CD8-positive, alpha-beta memory T cell (primary cell): ENCODE measurements around the gene SOX5. TPM values are rescaled to one million over a fixed set of nuclear protein-coding genes. Genes with fewer than 3 reads are reported as not detected.

Experiments
- CTCF ChIA-PET: fragments of 350-600 bp; sonication (Branson Sonifier 250); formaldehyde crosslinking; loops from one replicate; lab custom pipeline; 2021; ENCODE audit warnings: antibody characterized with exemption; lab: Charles Lee
- POLR2A ChIA-PET: fragments of 350-600 bp; sonication (Branson Sonifier 250); formaldehyde crosslinking; loops from one replicate; lab custom pipeline; 2021; ENCODE audit warnings: antibody characterized with exemption; lab: Charles Lee
- DNase-seq, 5 donors: peaks; one replicate each; pipeline versions ENCODE4 v3.0.0 to v3.0.0-alpha.2; 2020 to 2022; ENCODE audit warnings: mixed read lengths in 1 of 5
- H3K27ac ChIP-seq: one replicate; pipeline ENCODE4 v1.7.0; 2013; ENCODE audit warnings: low read depth, mild to moderate bottlenecking, low read length, moderate library complexity
- H3K27me3 ChIP-seq: 2 replicates; pipeline ENCODE4 v1.7.0; 2013; ENCODE audit warnings: low read length, mild to moderate bottlenecking; ENCODE audit not compliant: insufficient read depth, poor library complexity, severe bottlenecking
- H3K36me3 ChIP-seq: 2 replicates; pipeline ENCODE4 v1.7.0; 2013; ENCODE audit warnings: mild to moderate bottlenecking, low read length, moderate library complexity; ENCODE audit not compliant: insufficient read depth
- H3K4me1 ChIP-seq: 2 replicates; pipeline ENCODE4 v1.7.0; 2013; ENCODE audit warnings: mild to moderate bottlenecking, low read length, moderate library complexity; ENCODE audit not compliant: insufficient read depth
- H3K4me3 ChIP-seq: 2 replicates; pipeline ENCODE4 v1.7.0; 2013; ENCODE audit warnings: mild to moderate bottlenecking, low read length
- H3K9me3 ChIP-seq: 2 replicates; pipeline ENCODE4 v1.7.0; 2013; ENCODE audit warnings: mild to moderate bottlenecking, low read length
- H3K27ac Mint-ChIP-seq, 8 donors: one replicate each; pipeline ENCODE4 v1.8.0; 2020 to 2021; ENCODE audit warnings: mixed read lengths in 8 of 8, mild to moderate bottlenecking in 6 of 8, inconsistent platforms in 3 of 8, moderate library complexity in 3 of 8
- H3K27me3 Mint-ChIP-seq, 2 donors: one replicate each; pipeline ENCODE4 v1.8.0; 2020 to 2021; ENCODE audit warnings: mixed read lengths in 2 of 2, mild to moderate bottlenecking in 1 of 2, moderate library complexity in 1 of 2
- H3K36me3 Mint-ChIP-seq, 3 donors: one replicate each; pipeline ENCODE4 v1.8.0; 2020 to 2021; ENCODE audit warnings: mixed read lengths in 3 of 3, inconsistent platforms in 1 of 3, mild to moderate bottlenecking in 1 of 3
- H3K4me1 Mint-ChIP-seq, 3 donors: one replicate each; pipeline ENCODE4 v1.8.0; 2020 to 2021; ENCODE audit warnings: mixed read lengths in 3 of 3, inconsistent platforms in 1 of 3, mild to moderate bottlenecking in 1 of 3
- H3K4me3 Mint-ChIP-seq, 7 donors: one replicate each; pipeline ENCODE4 v1.8.0; 2020 to 2021; ENCODE audit warnings: mixed read lengths in 7 of 7, mild to moderate bottlenecking in 6 of 7, moderate library complexity in 4 of 7, inconsistent platforms in 2 of 7
- H3K9me3 Mint-ChIP-seq, 5 donors: one replicate each; pipeline ENCODE4 v1.8.0; 2020 to 2022; ENCODE audit warnings: mixed read lengths in 5 of 5, mild to moderate bottlenecking in 3 of 5, moderate library complexity in 2 of 5, inconsistent platforms in 1 of 5
- polyA plus RNA-seq: library from polyadenylated mRNA; unstranded; fragments of 300-500 nt; fragmentation: Illumina TruSeq; gene quantifications from one replicate; pipeline ENCODE4 v1.2.3, GENCODE V29; 2021
- total RNA-seq, 2 experiments: library from RNA; stranded (reverse); gene quantifications; one replicate each; pipeline ENCODE4 v1.2.3, GENCODE V29; 2021

The SOX5 gene
- total and polyA plus RNA-seq, 3 experiments from 2014 or later, result 0.13 to 0.18 TPM; not detected in 1

- DNase-seq, result no peak
- no peaks in the 10 kb centered on the region for H3K4me1 Mint-ChIP-seq
- H3K36me3 ChIP-seq, result no peaks in the 10 kb centered on the region
- H3K9me3 Mint-ChIP-seq, result peaks cover 2 to 4% (median 2%) of the 10 kb centered on the region in 5 donors
- H3K4me1 ChIP-seq, result no peaks in the 10 kb centered on the region
- ChIA-PET CTCF (no interaction called here), POLR2A (no interaction called here)
- no peak overlapping the region for H3K4me3 ChIP-seq
- H3K27me3 ChIP-seq, result no peaks in the 10 kb centered on the region
- no peak overlapping the region for H3K27ac ChIP-seq
- no peak overlapping the region for H3K4me3 Mint-ChIP-seq
- H3K27me3 Mint-ChIP-seq, result no peaks in the 10 kb centered on the region
- H3K9me3 ChIP-seq, result no peaks in the 10 kb centered on the region
- H3K36me3 Mint-ChIP-seq, result no peaks in the 10 kb centered on the region
- no peak overlapping the region for H3K27ac Mint-ChIP-seq
Observed at GRCh38 chr12:23899434-23899833, 50.0 kb downstream of the SOX5 start.

GRCh38 chr12:23898121-23898520 lies 51.3 kb downstream of the SOX5 start:
- DNase-seq, result no peak
- Mint-ChIP-seq H3K9me3 (peaks cover 0 to 4% (median 2%) of the 10 kb centered on the region in 5 donors), H3K4me1 (no peaks in the 10 kb centered on the region), H3K27ac (no peak overlapping the region), H3K36me3 (no peaks in the 10 kb centered on the region), H3K4me3 (no peak overlapping the region), H3K27me3 (no peaks in the 10 kb centered on the region)
- Histone ChIP-seq H3K27me3 (no peaks in the 10 kb centered on the region), H3K4me3 (no peak overlapping the region), H3K4me1 (no peaks in the 10 kb centered on the region), H3K36me3 (no peaks in the 10 kb centered on the region), H3K27ac (no peak overlapping the region), H3K9me3 (no peaks in the 10 kb centered on the region)
- ChIA-PET POLR2A (no interaction called here), CTCF (no interaction called here)

- H3K36me3 Mint-ChIP-seq, result no peaks in the 10 kb centered on the region
- H3K4me3 ChIP-seq, result no peak overlapping the region
- CTCF ChIA-PET, result no interaction called here
- no peak overlapping the region for H3K4me3 Mint-ChIP-seq
- H3K36me3 ChIP-seq, result no peaks in the 10 kb centered on the region
- H3K4me1 Mint-ChIP-seq, result no peaks in the 10 kb centered on the region
- POLR2A ChIA-PET, result no interaction called here
- no peak overlapping the region for H3K27ac ChIP-seq
- no peaks in the 10 kb centered on the region for H3K9me3 ChIP-seq
- no peaks in the 10 kb centered on the region for H3K4me1 ChIP-seq
- H3K27me3 ChIP-seq, result no peaks in the 10 kb centered on the region
- no peaks in the 10 kb centered on the region for H3K27me3 Mint-ChIP-seq
- no peak overlapping the region for H3K27ac Mint-ChIP-seq
- H3K9me3 Mint-ChIP-seq, result peaks cover 0 to under 1% (median 0%) of the 10 kb centered on the region in 5 donors
- DNase-seq, result no peak
Observed at GRCh38 chr12:23895792-23896218, 53.7 kb downstream of the SOX5 start.

DNA sequence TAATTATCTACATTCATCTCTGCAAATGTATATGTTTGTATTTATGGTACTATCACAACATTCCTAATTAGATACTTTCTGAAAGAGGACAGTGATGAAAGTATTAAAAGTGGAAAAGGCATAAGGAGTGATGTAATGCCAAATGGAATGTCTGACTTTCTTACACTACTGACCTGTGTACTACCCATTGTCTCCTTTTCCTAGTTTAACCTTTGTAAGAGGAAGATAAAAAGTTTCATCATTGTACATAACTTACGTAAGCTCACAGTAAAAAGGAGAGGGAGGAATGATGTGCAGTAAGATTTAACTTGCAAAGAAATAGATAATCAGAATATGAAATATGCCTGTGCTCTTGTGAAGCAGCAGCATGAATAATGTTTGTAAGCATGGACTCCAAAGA lies 55.9 kb downstream of the SOX5 start:
- H3K36me3 Mint-ChIP-seq, result no peaks in the 10 kb centered on the region
- Histone ChIP-seq H3K4me1 (no peaks in the 10 kb centered on the region), H3K4me3 (no peak overlapping the region), H3K9me3 (no peaks in the 10 kb centered on the region), H3K27ac (no peak overlapping the region), H3K36me3 (no peaks in the 10 kb centered on the region), H3K27me3 (no peaks in the 10 kb centered on the region)
- no peak overlapping the region for H3K4me3 Mint-ChIP-seq
- CTCF ChIA-PET, result no interaction called here
- H3K4me1 Mint-ChIP-seq, result no peaks in the 10 kb centered on the region
- POLR2A ChIA-PET, result no interaction called here
- no peak for DNase-seq
- H3K27me3 Mint-ChIP-seq, result no peaks in the 10 kb centered on the region
- H3K9me3 Mint-ChIP-seq, result peaks cover 0 to 3% (median 0%) of the 10 kb centered on the region in 5 donors
- no peak overlapping the region for H3K27ac Mint-ChIP-seq

DNA sequence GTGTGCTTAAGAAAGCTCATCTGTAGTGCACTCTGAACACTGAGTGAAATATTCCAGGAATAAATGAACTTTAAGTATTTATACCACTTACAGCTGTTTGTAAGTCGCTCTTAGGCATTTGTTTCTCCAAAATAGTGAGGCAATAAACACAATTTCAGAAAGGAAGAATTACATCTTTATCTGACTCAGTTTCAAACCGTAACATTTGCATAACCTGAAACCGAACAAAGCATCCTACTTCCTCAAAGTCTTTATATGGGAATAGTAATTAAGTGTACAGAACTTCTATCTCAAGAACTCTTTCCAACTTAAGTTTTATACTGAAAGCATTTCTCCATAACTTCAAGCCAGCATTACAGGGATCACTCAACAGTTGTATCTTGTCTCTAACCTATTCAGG lies 58.4 kb downstream of the SOX5 start:
- H3K4me1 Mint-ChIP-seq, result no peaks in the 10 kb centered on the region
- Histone ChIP-seq H3K4me3 (no peak overlapping the region), H3K4me1 (no peaks in the 10 kb centered on the region), H3K27me3 (no peaks in the 10 kb centered on the region), H3K27ac (no peak overlapping the region), H3K9me3 (no peaks in the 10 kb centered on the region), H3K36me3 (no peaks in the 10 kb centered on the region)
- H3K27ac Mint-ChIP-seq, result no peak overlapping the region
- H3K9me3 Mint-ChIP-seq, result peaks cover 0 to 3% (median 0%) of the 10 kb centered on the region in 5 donors
- DNase-seq, result no peak
- CTCF ChIA-PET, result no interaction called here
- POLR2A ChIA-PET, result no interaction called here
- H3K27me3 Mint-ChIP-seq, result no peaks in the 10 kb centered on the region
- no peaks in the 10 kb centered on the region for H3K36me3 Mint-ChIP-seq
- no peak overlapping the region for H3K4me3 Mint-ChIP-seq

GRCh38 chr12:23889069-23889440 lies 60.4 kb downstream of the SOX5 start:
- no peak overlapping the region for H3K4me3 Mint-ChIP-seq

DNA sequence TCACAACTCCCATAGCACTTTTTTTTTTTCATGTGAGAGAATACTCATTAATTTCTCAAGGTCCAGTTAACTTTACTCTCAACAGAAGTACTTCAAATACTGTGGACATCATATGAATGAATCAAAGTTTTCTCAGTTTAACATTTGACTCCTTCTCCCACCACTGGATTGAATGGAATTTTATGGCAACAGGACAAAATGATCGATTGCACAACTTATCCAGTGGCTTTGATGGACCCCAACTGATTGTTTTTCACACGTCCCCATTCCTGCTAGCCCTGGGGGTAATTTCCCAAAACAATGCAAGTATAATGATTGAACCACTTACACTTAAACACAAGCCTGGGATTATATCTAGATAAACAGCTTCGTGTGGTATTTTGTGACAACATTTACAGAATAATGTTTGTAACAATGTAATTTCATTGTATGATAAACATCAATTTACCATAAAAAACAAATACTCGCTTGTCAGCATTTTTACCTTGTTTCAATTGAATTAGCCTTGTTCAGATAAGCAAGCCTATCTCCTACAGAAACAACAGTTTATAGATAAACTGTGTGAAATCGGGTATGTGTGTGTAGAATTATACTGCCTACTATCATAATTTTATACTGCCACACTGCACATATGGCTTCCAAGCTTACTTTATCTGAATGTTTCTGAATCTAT lies 60.9 kb downstream of the SOX5 start:
- Mint-ChIP-seq H3K36me3 (no peaks in the 10 kb centered on the region), H3K4me1 (no peaks in the 10 kb centered on the region), H3K9me3 (peaks cover 0 to 3% (median 0%) of the 10 kb centered on the region in 5 donors), H3K4me3 (no peak overlapping the region), H3K27me3 (no peaks in the 10 kb centered on the region), H3K27ac (no peak overlapping the region)
- Histone ChIP-seq H3K36me3 (no peaks in the 10 kb centered on the region), H3K27ac (no peak overlapping the region), H3K4me3 (no peak overlapping the region), H3K9me3 (no peaks in the 10 kb centered on the region), H3K27me3 (no peaks in the 10 kb centered on the region), H3K4me1 (no peaks in the 10 kb centered on the region)
- DNase-seq, result no peak
- CTCF ChIA-PET, result no interaction called here
- POLR2A ChIA-PET, result no interaction called here

More at GRCh38 chr12:23889069-23889440, 60.4 kb downstream of the SOX5 start:
- Histone ChIP-seq H3K9me3 (no peaks in the 10 kb centered on the region), H3K4me3 (no peak overlapping the region), H3K4me1 (no peaks in the 10 kb centered on the region), H3K36me3 (no peaks in the 10 kb centered on the region), H3K27ac (no peak overlapping the region), H3K27me3 (no peaks in the 10 kb centered on the region)
- ChIA-PET CTCF (no interaction called here), POLR2A (no interaction called here)
- DNase-seq, result no peak
- Mint-ChIP-seq H3K9me3 (peaks cover 0 to 3% (median 0%) of the 10 kb centered on the region in 5 donors), H3K4me1 (no peaks in the 10 kb centered on the region), H3K27me3 (no peaks in the 10 kb centered on the region), H3K27ac (no peak overlapping the region), H3K36me3 (no peaks in the 10 kb centered on the region)

- Histone ChIP-seq H3K27me3 (no peaks in the 10 kb centered on the region), H3K36me3 (no peaks in the 10 kb centered on the region), H3K4me3 (no peak overlapping the region), H3K9me3 (no peaks in the 10 kb centered on the region), H3K4me1 (no peaks in the 10 kb centered on the region), H3K27ac (no peak overlapping the region)
- Mint-ChIP-seq H3K4me3 (no peak overlapping the region), H3K27ac (no peak overlapping the region), H3K4me1 (no peaks in the 10 kb centered on the region), H3K27me3 (no peaks in the 10 kb centered on the region), H3K36me3 (no peaks in the 10 kb centered on the region), H3K9me3 (peaks cover 0 to 3% (median 0%) of the 10 kb centered on the region in 5 donors)
- ChIA-PET CTCF (no interaction called here), POLR2A (no interaction called here)
- no peak for DNase-seq
Observed at GRCh38 chr12:23887055-23887835, 62.2 kb downstream of the SOX5 start.
